NCI-H146 treated with DMSO at 0.1 percent for 48 hours (cell line): ENCODE measurements around the gene BRINP3.

Source experiments
- DNase-seq: peaks from one replicate; lab custom pipeline; 2025; ENCODE audit not compliant: unreplicated experiment; lab: John Stamatoyannopoulos, UW

Gene BRINP3

DNA sequence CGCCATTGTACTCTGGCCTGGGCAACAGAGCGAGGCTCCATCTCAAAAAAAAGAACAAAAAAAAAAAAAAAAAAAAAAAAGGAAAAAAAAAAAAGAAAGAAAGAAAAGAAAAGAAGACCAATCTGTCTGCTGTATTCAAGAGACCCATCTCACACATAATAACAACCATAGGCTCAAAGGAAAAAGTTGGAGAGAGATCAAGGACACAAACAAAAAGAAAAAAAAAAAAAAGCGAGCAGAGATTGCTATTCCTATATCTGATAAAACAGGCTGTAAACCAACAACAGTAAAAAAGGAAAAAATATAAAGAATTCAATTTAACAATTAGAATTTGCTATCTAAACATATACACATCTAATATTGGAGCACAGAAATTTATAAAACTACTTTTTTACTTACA lies 150.4 kb downstream of the BRINP3 start:
- DNase-seq, result no peak

DNA sequence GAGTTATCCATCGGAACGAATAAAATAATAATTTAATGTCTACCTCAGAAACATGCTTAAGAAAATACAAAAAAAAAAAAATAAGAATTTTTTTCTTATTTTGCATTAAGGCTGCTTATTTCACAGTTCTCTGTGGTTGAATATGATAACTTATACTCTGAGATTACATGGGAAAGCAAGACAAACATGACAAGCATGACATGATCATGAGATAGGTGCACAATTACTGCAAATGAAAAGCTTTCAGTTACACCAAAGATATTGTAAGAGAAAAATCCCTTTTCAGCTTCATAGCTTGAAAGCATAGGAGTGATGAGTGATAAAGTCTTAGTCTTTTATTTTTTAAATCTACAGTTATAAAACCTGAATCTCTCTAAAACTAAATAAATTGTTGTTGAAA lies 154.1 kb downstream of the BRINP3 start:
- no peak for DNase-seq

DNA sequence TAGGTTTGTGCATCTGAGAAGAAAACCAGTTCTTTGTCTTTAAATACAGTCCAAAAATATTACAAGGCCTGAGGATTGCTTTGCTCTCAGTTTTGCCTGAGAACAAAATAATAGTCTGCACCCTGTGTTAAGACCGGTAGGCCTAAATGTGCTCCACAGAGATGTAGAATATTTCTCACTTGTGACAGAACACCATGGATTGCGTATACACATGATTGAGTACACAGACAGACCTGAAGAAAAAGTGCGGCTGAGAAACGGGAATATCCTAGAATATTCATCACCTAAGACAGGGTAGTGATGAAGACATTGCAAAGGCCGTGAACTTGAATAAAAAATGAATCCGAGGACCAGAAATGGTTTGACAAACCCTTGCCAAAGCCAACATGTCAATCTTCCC lies 155.4 kb downstream of the BRINP3 start:
- no peak for DNase-seq

DNA sequence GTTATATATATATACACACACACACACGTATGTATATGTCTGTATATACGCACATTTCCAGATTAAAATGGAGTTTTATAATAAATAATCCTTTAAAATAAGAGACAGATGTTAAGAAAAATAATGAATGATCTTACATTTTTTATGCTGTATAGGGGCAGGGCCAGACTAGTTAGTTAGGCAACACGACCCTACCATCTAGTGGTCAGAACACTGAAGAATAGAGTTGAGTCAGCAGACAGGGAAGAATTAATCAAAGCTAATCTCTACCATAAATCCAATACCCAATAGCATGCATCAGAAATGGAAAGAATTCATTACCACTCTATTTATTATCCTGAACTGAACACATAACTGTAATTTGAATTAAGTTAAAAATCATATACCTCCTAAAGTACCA lies 156.7 kb downstream of the BRINP3 start:
- DNase-seq, result no peak

DNA sequence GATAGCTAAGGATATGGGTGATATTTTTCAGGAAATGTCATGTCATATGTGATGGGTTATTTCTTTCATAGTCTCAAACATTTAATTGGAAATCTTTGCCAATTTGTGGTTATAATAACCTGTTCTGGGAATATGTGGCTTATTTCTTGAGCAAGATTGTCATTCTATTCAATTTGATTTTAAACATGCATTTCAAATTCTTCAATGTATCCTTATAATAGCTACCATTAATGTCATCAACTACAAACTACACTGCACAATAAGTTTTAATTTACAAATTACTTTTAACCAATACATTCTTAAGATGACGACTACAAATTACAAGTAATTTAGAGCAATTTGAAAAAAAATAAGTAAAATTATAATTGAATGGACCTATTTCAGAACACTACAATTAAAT lies 164.9 kb downstream of the BRINP3 start:
- DNase-seq, result no peak

DNA sequence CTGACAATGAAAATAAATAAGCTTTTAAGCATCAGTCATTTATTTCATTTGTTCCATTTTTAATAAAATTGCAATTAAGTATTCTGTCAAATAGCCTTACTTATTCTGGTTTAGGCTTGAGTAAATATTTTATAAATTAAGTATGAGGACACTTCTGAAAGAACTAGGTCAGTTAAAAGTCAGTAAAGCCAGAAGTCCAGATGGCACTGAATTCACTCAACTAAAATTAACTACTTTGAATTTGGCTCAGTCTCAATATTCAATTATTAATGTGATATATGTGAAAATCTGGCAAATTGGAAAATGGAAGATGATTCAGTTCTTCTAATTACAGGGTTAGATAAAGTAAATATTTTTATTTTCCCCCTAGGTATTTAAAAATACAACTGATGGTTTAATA lies 174.2 kb downstream of the BRINP3 start:
- DNase-seq, result no peak

DNA sequence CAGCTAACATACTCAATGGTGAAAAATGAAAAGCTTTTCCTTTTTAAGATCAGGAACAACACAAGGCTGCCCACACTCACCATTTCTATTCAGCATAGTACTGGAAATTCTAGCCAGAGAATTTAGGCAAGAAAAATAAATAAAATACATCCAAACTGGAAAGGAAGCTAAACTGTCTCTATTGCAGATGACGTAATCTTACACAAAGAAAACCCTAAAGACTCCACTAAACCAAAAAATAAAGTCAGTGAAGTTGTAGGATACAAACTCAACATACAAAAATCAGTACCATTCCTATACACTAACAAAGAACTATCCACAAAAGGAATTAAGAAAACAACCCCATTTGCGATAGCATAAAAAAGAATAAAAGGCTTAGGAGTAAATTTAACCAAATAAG lies 181.2 kb downstream of the BRINP3 start:
- DNase-seq, result no peak

DNA sequence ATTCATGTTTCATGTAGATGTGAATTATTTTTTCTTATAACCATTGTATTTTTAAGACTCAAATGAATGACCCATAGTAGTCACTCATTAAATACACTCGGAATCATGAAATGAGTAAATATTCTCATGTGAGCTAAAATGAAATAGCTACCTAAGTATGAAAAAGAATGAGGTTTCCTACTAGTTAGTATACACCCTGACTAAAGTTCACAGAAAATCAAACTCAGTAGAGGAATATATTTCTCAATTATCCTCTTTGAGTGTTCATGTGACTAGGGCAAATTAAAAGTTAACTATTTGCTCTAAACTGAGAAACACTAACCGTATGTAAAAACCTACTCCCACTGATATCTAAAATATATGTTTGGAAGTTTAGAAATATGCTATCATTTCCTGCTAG lies 187.8 kb downstream of the BRINP3 start:
- DNase-seq, result no peak

DNA sequence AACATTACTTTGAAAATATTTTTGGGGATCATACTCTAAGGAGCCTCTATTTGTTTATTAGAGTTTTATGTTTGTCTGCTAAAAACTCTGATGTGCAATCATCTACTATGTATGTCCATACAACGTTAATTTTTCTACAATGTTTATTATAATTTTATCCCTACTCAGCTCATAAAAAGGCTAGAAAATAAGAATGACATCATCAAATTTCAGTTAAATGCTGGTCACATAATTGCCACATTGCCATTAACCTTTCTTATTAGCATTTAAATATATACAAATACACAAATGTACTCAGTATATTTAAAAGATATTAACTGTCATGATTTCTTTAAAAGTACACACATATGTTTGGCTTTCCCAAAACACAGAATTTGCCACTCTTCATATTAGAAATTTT lies 191.6 kb downstream of the BRINP3 start:
- no peak for DNase-seq

DNA sequence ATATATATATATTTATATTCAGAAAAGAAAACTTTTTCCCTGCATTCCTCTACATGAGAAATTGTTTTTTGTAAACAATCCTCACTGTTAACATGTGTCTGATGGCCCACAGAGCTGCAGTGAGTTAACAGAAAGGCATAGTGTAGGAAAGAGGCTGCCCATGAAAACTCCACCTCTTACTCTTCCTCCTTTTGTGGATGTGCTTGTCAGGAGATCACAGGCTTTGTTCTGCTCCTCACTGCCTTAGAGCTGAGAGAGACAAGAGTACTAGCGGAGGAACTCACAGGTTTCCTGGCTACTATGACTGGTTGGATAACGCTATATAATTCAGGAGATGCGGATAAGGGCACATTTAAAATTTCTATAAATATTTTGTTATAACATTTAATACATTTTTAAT lies 200.6 kb downstream of the BRINP3 start:
- no peak for DNase-seq

DNA sequence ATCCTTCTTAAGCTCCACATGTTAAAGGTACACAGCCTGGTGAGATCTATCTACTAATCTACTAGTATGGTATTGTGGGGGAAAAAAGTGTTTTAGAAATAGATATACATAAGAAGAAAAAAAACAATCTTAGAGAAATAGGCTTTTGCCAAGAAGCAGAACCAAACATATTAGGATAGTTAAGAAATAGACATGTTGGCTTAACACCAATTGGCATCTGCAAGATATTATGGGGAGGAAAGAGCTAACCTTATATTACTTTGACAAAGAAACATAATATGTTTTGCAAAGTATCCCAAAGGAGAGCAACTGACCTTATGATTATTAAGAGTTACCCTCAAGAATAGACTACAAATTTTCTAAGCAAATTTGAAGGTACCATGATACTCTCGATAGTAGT lies 202.9 kb downstream of the BRINP3 start:
- no peak for DNase-seq

DNA sequence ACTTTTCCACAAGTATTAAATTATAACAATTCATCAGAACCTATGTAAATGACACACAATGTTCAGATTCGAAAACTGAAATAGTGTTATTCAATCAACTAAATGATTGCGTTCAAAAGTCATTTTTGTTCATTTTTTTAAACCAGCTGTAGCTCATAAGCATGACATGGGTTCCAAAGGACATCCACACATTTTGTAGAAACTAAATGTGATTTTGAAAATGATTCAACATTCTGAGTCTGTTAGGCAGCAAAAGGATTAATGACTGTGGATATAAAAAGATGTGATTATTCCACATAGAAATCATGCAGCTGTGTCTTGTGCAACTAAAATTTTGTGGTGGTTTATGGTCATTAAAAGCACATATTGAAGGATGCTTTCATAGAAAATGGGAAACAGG lies 204.5 kb downstream of the BRINP3 start:
- DNase-seq, result no peak

DNA sequence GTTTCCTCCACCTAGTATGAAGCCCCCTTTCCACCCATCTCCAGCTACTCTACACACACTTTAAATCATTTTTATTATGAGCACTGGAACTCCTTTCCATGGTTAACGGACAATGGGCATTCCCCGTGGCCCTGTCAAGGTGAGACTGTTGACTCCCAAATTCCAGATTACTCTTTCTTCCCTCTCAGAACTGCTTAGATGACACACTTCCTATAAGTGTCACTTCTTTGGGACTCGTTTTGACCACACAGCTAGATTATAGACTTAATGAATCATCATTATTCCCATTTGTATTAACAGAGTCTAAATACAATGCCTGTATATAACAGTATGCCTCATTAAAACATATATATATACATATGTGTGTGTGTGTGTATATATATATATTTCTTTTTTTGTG lies 215.1 kb downstream of the BRINP3 start:
- no peak for DNase-seq

DNA sequence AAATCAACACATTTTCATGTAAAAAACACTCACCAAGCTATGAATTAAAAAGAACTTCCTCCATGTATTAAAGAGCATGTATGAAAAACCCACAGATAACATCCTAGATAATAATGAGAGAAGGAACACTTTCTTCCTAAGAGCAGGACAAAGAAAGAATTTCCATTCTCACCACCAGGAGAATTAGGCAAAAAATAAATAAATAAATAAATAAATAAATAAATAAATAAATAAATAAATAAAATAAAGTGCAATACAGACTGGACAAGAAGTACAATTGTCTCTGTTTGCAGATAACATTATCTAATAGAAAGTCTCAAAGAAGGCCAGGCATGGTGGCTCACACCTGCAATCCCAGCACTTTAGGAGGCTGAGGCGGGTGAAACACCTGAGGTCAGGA lies 218.2 kb downstream of the BRINP3 start:
- no peak for DNase-seq

DNA sequence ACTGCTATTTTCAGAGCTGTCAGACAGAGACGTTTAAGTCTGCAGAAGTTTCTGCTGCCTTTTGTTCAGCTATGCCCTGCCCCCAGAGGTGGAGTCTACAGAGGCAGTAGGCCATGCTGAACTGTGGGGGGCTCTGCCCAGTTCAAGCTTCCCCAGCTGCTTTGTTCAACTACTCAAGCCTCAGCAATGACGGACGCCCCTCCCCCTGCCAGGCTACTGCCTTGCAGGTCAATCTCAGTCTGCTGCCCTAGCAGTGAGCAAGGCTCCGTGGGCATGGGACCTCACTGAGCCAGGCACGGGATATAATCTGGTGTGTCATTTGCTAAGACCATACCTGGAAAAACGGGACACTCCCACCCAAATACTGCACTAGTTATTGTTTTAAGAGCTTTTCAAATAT lies 219.7 kb downstream of the BRINP3 start:
- DNase-seq, result no peak

DNA sequence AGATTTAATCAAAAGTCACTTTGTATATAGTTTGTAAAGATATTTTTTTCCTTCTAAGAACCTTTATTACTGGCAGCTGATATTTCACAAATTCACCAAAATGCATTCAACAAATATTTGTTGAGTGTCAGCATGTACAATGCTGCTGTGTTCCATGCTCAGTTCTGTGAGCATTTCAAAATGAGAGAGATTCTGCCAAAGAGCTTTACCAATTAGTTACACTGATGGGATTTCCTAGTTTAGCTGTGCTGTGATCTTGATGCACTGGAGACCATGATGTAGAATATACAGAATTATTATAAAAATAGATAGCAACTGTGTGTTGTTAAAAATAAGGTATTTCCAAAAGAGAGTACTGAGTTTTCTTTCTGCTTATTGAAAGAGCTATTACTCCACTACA lies 225.6 kb downstream of the BRINP3 start:
- no peak for DNase-seq

DNA sequence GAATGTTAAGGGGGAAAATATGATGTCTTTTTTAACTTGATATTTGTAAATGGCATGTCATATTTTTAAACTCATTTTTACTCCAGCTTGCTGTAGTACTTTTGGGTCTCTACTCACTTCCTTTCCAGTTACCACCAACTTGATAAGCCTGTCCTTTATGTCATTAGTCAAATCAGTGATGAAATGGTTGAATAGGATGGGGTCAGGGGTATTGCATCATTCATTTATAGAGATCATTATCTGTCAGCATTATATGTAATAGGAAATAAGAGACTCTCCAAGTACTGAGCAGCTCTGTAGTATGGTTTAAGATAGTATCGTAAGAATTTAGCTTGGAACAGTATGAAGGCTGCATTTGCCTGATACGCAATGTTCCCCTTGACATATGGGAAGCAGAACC lies 227.3 kb downstream of the BRINP3 start:
- DNase-seq, result no peak

DNA sequence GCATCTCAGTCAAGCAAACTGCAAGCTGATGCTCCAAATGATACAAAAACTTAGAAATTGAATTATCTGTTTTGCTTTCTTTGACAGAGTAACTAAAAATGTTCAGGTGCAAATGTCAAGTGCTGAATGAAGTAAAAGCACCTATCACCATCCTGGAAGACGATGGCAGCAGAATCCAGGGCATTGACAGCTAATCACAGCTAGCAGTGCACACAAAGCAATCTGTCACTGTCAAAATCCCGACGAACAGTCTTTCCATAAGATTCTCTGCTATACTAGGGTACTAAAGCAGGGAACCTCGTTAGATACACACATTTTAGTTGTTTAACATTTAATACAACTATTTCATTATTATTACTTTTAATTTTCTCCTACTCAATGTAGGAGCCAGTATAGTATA lies 233.3 kb downstream of the BRINP3 start:
- DNase-seq, result no peak

DNA sequence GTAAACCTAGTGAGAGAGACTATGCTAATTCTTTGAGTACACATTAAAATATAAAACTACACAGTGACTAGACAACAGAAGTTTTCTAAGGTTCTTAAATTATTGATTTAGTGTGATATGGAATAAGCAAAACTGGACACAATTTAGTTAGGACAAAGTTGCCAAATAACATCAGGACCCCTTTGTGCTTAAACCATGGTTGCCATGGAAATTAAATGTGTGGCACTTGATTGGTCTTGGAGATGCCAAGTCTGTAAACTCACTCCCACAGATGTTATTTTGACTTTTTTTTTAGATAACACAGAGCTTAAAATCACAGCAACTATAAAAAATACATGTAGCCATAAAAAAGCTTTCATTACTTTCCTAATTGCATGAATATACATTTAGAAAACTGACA lies 234.6 kb downstream of the BRINP3 start:
- DNase-seq, result no peak

DNA sequence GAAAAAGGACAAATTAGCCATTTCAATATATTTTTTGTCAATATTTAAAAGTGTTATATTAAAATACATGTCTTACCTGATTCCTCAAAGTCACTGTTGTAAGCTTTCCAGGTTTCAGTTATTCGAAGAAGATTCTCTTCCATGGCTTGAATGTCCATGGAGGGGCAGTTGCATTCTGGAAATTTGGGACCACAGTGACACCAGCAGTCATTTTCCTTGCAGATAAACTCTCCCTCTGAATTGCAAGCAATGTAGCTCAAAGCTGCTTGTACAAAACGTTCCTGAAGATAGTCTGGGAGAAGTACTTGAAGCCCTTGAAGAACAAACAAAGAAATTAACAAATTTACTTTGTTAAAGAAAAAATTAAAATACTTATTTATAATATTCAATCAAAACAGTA lies 251.7 kb downstream of the BRINP3 start:
- DNase-seq, result no peak

DNA sequence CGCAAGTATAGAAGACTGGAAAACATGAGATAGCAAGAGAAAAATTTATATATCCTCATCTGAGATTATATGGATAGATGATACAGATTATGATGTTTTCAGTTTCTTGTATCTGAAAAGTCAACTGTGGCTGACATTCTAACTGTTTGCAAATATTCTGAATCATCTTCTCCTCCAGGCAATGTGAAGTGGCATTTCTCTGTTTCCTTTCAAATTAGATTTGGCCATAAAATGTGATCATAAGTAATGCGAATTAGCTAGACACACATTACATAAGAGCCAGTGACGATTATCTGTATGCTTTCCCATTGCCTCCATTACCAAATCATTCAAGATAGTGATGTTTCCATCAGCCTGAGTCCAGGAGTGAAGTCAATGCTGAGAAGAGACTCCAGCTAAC lies 265.2 kb downstream of the BRINP3 start:
- DNase-seq, result no peak

DNA sequence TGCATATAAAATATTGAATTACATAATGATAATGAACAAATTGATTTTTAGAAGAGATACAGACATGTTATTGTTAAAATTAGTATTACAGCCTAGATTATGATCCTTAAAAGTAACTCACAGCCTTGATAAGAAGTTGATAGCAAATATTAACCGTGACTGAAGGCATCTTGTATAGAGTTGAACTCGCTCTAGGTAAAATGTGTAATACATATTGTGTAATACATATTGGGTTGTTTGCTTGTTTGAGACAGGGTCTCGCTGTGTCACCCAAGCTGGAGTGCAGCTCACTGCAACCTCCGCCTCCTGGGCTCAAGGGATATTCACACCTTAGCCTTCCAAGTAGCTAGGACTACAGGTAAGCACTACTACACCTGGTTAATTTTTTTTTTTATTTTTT lies 269.9 kb downstream of the BRINP3 start:
- no peak for DNase-seq

DNA sequence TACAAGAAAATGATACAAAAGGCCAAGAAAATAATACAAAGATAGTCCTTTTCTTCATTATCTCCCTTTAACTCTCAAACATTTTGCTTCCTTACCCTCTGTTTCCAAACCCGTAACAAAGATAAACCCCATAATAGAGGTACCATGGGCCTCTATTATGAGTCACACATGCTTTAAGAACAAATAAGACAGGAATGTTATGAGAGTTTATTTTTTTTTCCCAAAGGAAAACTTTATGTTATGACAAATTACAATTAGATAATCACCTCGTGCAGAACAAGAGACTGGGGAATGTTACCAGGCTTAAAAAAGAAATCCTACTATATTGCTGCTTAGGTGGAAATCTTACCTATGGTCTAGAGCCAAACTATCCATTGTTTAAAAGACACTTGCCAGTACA lies 272.0 kb downstream of the BRINP3 start:
- DNase-seq, result no peak

DNA sequence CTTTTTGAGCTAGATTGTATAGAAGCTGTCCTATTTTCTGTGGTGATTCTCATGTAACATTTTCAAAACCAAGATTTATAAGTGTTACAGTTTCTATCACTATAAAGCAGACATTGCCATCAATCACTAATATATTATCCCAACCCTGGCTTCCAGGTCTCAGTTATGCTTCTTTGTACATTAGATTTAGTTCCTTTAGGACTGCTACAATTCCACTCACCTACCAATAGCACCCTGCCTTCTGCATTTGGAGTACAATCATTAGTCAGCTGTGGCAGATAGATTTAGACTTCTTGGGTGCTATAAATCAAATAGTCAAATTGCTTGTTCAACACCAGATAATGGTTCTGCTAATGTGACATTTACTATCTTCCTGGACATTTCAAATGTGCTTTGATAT lies 281.6 kb downstream of the BRINP3 start:
- peak; percentile 49 for DNase-seq
